K562 treated with DMSO at 1 percent for 24 hours (cell line): Measurements from ENCODE around the gene MSH5. TPM values are rescaled to one million over a fixed set of nuclear protein-coding genes. Genes with fewer than 3 reads are reported as not detected.

Source experiments
- total RNA-seq: library from RNA; unstranded; fragments of 300-600 nt; gene quantifications from 2 replicates; pipeline ENCODE4 v1.2.3, GENCODE V29; 2022; ENCODE audit warnings: low read depth; ENCODE audit not compliant: insufficient read depth

MSH5 gene
- total RNA-seq, result 31.2 and 34.8 TPM in 2 replicates

GRCh38 chr6:31739639-31740396 is at the start of gene MSH5:
TSS of gene MSH5 (plus strand) at chr6:31740005. CDS start at chr6:31740467, 462 bp downstream.

GRCh38 chr6:31702819-31703716 is 36.7 kb upstream of the MSH5 start, which contains the start of gene ABHD16A:
TSS of gene ABHD16A (minus strand) at chr6:31703324. CDS start at chr6:31703281, 43 bp downstream.

GRCh38 chr6:31706599-31706998 is 33.2 kb upstream of the MSH5 start, which contains the start of gene LY6G6F:
TSS of gene LY6G6F (plus strand) at chr6:31706866. CDS start at chr6:31706907, 41 bp downstream.

GRCh38 chr6:31715022-31715958 is 24.5 kb upstream of the MSH5 start, which contains the start of gene LY6G6D:
TSS of gene LY6G6D (plus strand) at chr6:31715348. CDS start at chr6:31715356, 8 bp downstream.

GRCh38 chr6:31721351-31722020 is 18.3 kb upstream of the MSH5 start, which contains the start of gene LY6G6C:
TSS of gene LY6G6C (minus strand) at chr6:31721746. CDS start at chr6:31721679, 67 bp downstream.

GRCh38 chr6:31723245-31723979 is 16.4 kb upstream of the MSH5 start, which contains the start of gene MPIG6B:
TSS of gene MPIG6B (plus strand) at chr6:31723373. CDS start at chr6:31723384, 11 bp downstream.

GRCh38 chr6:31728767-31729514 is 10.9 kb upstream of the MSH5 start, which contains the start of gene DDAH2:
TSS of gene DDAH2 (minus strand) at chr6:31729299. CDS start at chr6:31729161, 138 bp downstream.

GRCh38 chr6:31736021-31736767 is 3.6 kb upstream of the MSH5 start, which contains the start of gene CLIC1:
TSS of gene CLIC1 (minus strand) at chr6:31736530. CDS start at chr6:31736300, 230 bp downstream.

GRCh38 chr6:31762356-31762755 is 22.6 kb downstream of the MSH5 start, which contains the start of gene SAPCD1:
TSS of gene SAPCD1 (plus strand) at chr6:31762656. CDS start at chr6:31763055, 399 bp downstream.

GRCh38 chr6:31776989-31777666 is 37.3 kb downstream of the MSH5 start, which contains the start of gene VWA7:
TSS of gene VWA7 (minus strand) at chr6:31777328. CDS start at chr6:31776779, 549 bp downstream.

GRCh38 chr6:31795616-31796298 is 56.0 kb downstream of the MSH5 start, which contains the start of gene VARS1:
TSS of gene VARS1 (minus strand) at chr6:31795752. CDS start at chr6:31795217, 535 bp downstream.

GRCh38 chr6:31806470-31807272 is 66.9 kb downstream of the MSH5 start, which contains the start of gene LSM2:
TSS of gene LSM2 (minus strand) at chr6:31806966. CDS start at chr6:31806757, 209 bp downstream.

